Sigmoid colon (tissue), 3 donors: ENCODE measurements around the gene TMEM271.

Experiments
- CTCF ChIP-seq, 4 experiments: fragments of 450-650 bp in 3 of 4; fragments of 200-600 bp in 1 of 4; IDR thresholded peaks; one replicate each; pipeline ENCODE4 v1.5.1; 2016 to 2019; ENCODE audit warnings: antibody characterized with exemption in 4 of 4, mild to moderate bottlenecking in 3 of 4, moderate library complexity in 2 of 4
- POLR2A ChIP-seq, 2 donors: fragments of 450-650 bp; IDR thresholded peaks; one replicate each; pipeline ENCODE4 v1.6.1; 2016; ENCODE audit warnings: antibody characterized with exemption in 2 of 2, mild to moderate bottlenecking in 2 of 2, moderate library complexity in 2 of 2

GRCh38 chr4:548976-549375, 27.1 kb downstream of the TMEM271 start:
- TF ChIP-seq CTCF (IDR thresholded peaks at IDR 0.05) (no peak), POLR2A (IDR thresholded peaks at IDR 0.05) (no peak)
